ENCODE data around the gene AFMID. TPM values are rescaled to one million over a fixed set of nuclear protein-coding genes. Genes with fewer than 3 reads are reported as not detected.

AFMID gene
- total RNA-seq, 1 experiment from 2014 or later: 59.3 TPM

- ChIA-PET POLR2A (interaction anchor here (0.6 to 0.7 kb wide), 3 partner anchors 18 to 281 kb away, joined by 9 to 17 read pairs (median 15); no protein-coding TSS in a partner anchor), CTCF (interaction anchor here (0.7 to 0.8 kb wide), 2 partner anchors 16 to 172 kb away, joined by 12 to 17 read pairs; no protein-coding TSS in a partner anchor)
- no TSS peak for BruUV-seq (replicated peaks)
- DNase-seq (ENCODE audit: low read depth, low spot score) (no peak), ATAC-seq (no peak)
- Histone ChIP-seq H3K9me3 (ENCODE audit: control insufficient read depth, insufficient read depth, low read depth, low read length) (no peaks in the 10 kb centered on the region), H3K27ac (ENCODE audit: low read length) (no peak overlapping the region), H3K27me3 (ENCODE audit: control insufficient read depth, insufficient read depth, low read length) (no peaks in the 10 kb centered on the region), H3K36me3 (ENCODE audit: control insufficient read depth, insufficient read depth, low read length) (no peaks in the 10 kb centered on the region), H3K4me1 (ENCODE audit: control insufficient read depth, insufficient read depth, low read length) (no peaks in the 10 kb centered on the region), H3K4me3 (ENCODE audit: low read depth in 2 of 2, low read length in 2 of 2) (no peak overlapping the region)
- no peak for TF ChIP-seq TCF7L2 (IDR thresholded peaks at IDR 0.05; ENCODE audit: low read depth, low read length)
- TF ChIP-seq SIN3A (IDR thresholded peaks at IDR 0.05; ENCODE audit: borderline replicate concordance, insufficient read depth, low read depth, low read length): no peak
- TF ChIP-seq REST (IDR thresholded peaks at IDR 0.05; ENCODE audit: insufficient read depth in 1 of 2, low read depth in 2 of 2, low read length in 1 of 2): no peak
- TF ChIP-seq POLR2AphosphoS5 (IDR thresholded peaks at IDR 0.05; ENCODE audit: low read depth, low read length): no peak
- TF ChIP-seq, protein P1, sequence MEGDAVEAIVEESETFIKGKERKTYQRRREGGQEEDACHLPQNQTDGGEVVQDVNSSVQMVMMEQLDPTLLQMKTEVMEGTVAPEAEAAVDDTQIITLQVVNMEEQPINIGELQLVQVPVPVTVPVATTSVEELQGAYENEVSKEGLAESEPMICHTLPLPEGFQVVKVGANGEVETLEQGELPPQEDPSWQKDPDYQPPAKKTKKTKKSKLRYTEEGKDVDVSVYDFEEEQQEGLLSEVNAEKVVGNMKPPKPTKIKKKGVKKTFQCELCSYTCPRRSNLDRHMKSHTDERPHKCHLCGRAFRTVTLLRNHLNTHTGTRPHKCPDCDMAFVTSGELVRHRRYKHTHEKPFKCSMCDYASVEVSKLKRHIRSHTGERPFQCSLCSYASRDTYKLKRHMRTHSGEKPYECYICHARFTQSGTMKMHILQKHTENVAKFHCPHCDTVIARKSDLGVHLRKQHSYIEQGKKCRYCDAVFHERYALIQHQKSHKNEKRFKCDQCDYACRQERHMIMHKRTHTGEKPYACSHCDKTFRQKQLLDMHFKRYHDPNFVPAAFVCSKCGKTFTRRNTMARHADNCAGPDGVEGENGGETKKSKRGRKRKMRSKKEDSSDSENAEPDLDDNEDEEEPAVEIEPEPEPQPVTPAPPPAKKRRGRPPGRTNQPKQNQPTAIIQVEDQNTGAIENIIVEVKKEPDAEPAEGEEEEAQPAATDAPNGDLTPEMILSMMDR (IDR thresholded peaks at IDR 0.05): no peak
- intact Hi-C loops (cut with micrococcal nuclease; ENCODE audit: unreplicated experiment) (no loop called here), in situ Hi-C loops (cut with HindIII; ENCODE audit: low pct_unique_long_range_greater_than_20kb, low sequenced_read_pairs) (no loop called here)
These were observed 15.5 kb downstream of the AFMID start for GRCh38 chr17:78202666-78203065.

DNA sequence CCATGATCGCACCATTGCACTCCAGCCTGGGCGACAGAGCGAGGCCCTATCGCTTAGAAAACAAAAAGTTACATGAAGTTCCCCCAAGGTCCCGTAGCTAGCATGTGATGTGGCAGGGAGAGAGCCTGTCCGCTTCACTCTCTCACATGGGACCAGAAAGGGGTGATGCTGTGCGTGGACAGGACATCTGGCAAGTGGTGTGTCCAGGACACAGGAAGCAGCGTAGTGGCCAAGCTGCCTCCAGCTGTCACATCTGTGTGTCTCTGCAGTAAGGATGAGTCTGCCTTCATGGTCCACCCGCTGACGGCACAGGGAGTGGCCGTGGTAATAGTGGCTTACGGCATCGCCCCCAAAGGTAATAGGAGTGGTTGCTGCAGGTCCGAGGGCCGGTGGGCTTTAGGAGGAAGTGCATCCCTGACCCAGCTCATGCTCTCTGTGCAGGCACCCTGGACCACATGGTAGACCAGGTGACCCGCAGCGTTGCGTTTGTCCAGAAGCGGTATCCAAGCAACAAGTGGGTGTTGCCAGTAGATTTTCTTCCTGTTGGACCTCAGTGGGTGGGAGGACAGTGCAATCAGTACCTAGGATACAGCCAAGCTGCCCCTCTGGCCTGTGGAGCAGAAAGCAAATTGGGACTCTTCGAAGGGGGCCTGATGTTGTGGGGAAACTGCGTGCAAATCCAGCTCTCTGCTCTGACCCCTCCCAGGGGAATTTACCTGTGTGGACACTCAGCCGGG lies 17.4 kb downstream of the AFMID start:
- ChIA-PET POLR2A (interaction anchor here (0.6 kb wide), 1 partner anchor 338 kb away, joined by 3 read pairs; no protein-coding TSS in a partner anchor), CTCF (no interaction called here)
- intact Hi-C loops (cut with micrococcal nuclease; ENCODE audit: unreplicated experiment) (no loop called here), in situ Hi-C loops (cut with HindIII; ENCODE audit: low pct_unique_long_range_greater_than_20kb, low sequenced_read_pairs) (no loop called here)
- DNase-seq (ENCODE audit: low read depth, low spot score) (no peak), ATAC-seq (0 out of 2 replicates have a peak, but pooled peaks have one; percentile 17)
- TF ChIP-seq, protein P1 (IDR thresholded peaks at IDR 0.05): no peak
- TF ChIP-seq POLR2AphosphoS5 (IDR thresholded peaks at IDR 0.05; ENCODE audit: low read depth, low read length): no peak
- no peak for TF ChIP-seq TCF7L2 (IDR thresholded peaks at IDR 0.05; ENCODE audit: low read depth, low read length)
- H3K27ac ChIP-seq (ENCODE audit: low read length): no peak overlapping the region
- no peaks in the 10 kb centered on the region for H3K27me3 ChIP-seq (ENCODE audit: control insufficient read depth, insufficient read depth, low read length)
- BruUV-seq (replicated peaks): no TSS peak
- H3K36me3 ChIP-seq (ENCODE audit: control insufficient read depth, insufficient read depth, low read length): no peaks in the 10 kb centered on the region
- no peak overlapping the region for H3K4me3 ChIP-seq (ENCODE audit: low read depth in 2 of 2, low read length in 2 of 2)
- H3K9me3 ChIP-seq (ENCODE audit: control insufficient read depth, insufficient read depth, low read depth, low read length): no peaks in the 10 kb centered on the region
- H3K4me1 ChIP-seq (ENCODE audit: control insufficient read depth, insufficient read depth, low read length): no peaks in the 10 kb centered on the region
